Jurkat, Clone E6-1 (cell line): ENCODE results near the gene DNER.
A peak's percentile ranks its signal among the peaks of the same experiment; 100 is the strongest.

Experiments
- DNase-seq: peaks from one replicate; pipeline ENCODE4 v3.0.0-alpha.2; 2011; ENCODE audit warnings: low read depth, low spot score
- H3K4me3 ChIP-seq: 2 replicates; pipeline ENCODE4 v1.5.1; 2011; ENCODE audit warnings: mild to moderate bottlenecking, low read length, control low read depth, moderate library complexity

The DNER gene

GRCh38 chr2:229586746-229587705 lies 127.3 kb downstream of the DNER start:
- peak; percentile 15 for DNase-seq
- no peak overlapping the region for H3K4me3 ChIP-seq

GRCh38 chr2:229586012-229586411 lies 128.3 kb downstream of the DNER start:
- H3K4me3 ChIP-seq = no peak overlapping the region
- no peak for DNase-seq

GRCh38 chr2:229582151-229582550 lies 132.2 kb downstream of the DNER start:
- H3K4me3 ChIP-seq = no peak overlapping the region
- DNase-seq = no peak

GRCh38 chr2:229578052-229578846 lies 136.1 kb downstream of the DNER start:
- no peak overlapping the region for H3K4me3 ChIP-seq
- DNase-seq = no peak

GRCh38 chr2:229575569-229576315 lies 138.6 kb downstream of the DNER start:
- H3K4me3 ChIP-seq = no peak overlapping the region
- DNase-seq = no peak

GRCh38 chr2:229572507-229573271 lies 141.7 kb downstream of the DNER start:
- H3K4me3 ChIP-seq = no peak overlapping the region
- no peak for DNase-seq

- no peak overlapping the region for H3K4me3 ChIP-seq
- no peak for DNase-seq
Measured at GRCh38 chr2:229571243-229571642, 143.1 kb downstream of the DNER start.

GRCh38 chr2:229566370-229566769 lies 148.0 kb downstream of the DNER start:
- DNase-seq = no peak
- H3K4me3 ChIP-seq = no peak overlapping the region

GRCh38 chr2:229564300-229564907 lies 150.0 kb downstream of the DNER start:
- DNase-seq = no peak
- no peak overlapping the region for H3K4me3 ChIP-seq

GRCh38 chr2:229563388-229563787 lies 151.0 kb downstream of the DNER start:
- DNase-seq = no peak
- H3K4me3 ChIP-seq = no peak overlapping the region

GRCh38 chr2:229562472-229563127 lies 151.8 kb downstream of the DNER start:
- no peak overlapping the region for H3K4me3 ChIP-seq
- no peak for DNase-seq

- no peak overlapping the region for H3K4me3 ChIP-seq
- no peak for DNase-seq
Measured at GRCh38 chr2:229559986-229560385, 154.4 kb downstream of the DNER start.

GRCh38 chr2:229553091-229553490 lies 161.3 kb downstream of the DNER start:
- no peak overlapping the region for H3K4me3 ChIP-seq
- no peak for DNase-seq

GRCh38 chr2:229543176-229543873 lies 171.0 kb downstream of the DNER start:
- DNase-seq = no peak
- H3K4me3 ChIP-seq = no peak overlapping the region

- no peak overlapping the region for H3K4me3 ChIP-seq
- DNase-seq = no peak
Measured at GRCh38 chr2:229539628-229540027, 174.7 kb downstream of the DNER start.

- H3K4me3 ChIP-seq = no peak overlapping the region
- no peak for DNase-seq
Measured at GRCh38 chr2:229531594-229531993, 182.8 kb downstream of the DNER start.

- no peak overlapping the region for H3K4me3 ChIP-seq
- no peak for DNase-seq
Measured at GRCh38 chr2:229530434-229530833, 183.9 kb downstream of the DNER start.
